PC-3 (cell line): ENCODE results near the gene ATF6B.

Source experiments
- CTCF ChIP-seq: fragments of 300-600 bp; sonication (generic); conservative IDR thresholded peaks from 2 replicates; pipeline ENCODE4 v1.5.1; 2017; ENCODE audit warnings: antibody characterized with exemption, low read depth, mild to moderate bottlenecking, low read length
- EZH2 ChIP-seq: fragments of 300-600 bp; sonication (generic); IDR thresholded peaks from one replicate; pipeline ENCODE4 v1.6.1; 2017; ENCODE audit warnings: antibody characterized with exemption, mild to moderate bottlenecking, low read length; ENCODE audit not compliant: unreplicated experiment
- EZH2phosphoT487 ChIP-seq: fragments of 300-600 bp; sonication (generic); IDR thresholded peaks from 2 replicates; pipeline ENCODE4 v1.6.1; 2018; ENCODE audit warnings: mild to moderate bottlenecking, antibody characterized with exemption, low read length, borderline replicate concordance

GRCh38 chr6:32073101-32073500 lies 54.9 kb downstream of the ATF6B start:
- TF ChIP-seq CTCF (no peak), EZH2 (no peak), EZH2phosphoT487 (no peak)
